Measurements from ENCODE around the gene IFNL3. TPM values are rescaled to one million over a fixed set of nuclear protein-coding genes. Genes with fewer than 3 reads are reported as not detected.
"Not testable (repeated sequence)": the region's sequence is repeated elsewhere in the genome, so short reads cannot be mapped to it uniquely, and the experiment has no call there.

IFNL3 gene
- total RNA-seq, 2 experiments from 2014 or later = 0.34 to 0.53 TPM

GRCh38 chr19:39237200-39238184 lies 7.3 kb downstream of the IFNL3 start:
- POLR2A ChIA-PET = no interaction called here
- Mint-ChIP-seq H3K9me3 (ENCODE audit: low read depth) (no peaks in the 10 kb centered on the region), H3K4me3 (peak overlapping the region; percentile 43), H3K27ac (peak overlapping the region; percentile 76), H3K36me3 (ENCODE audit: low read depth) (no peaks in the 10 kb centered on the region), H3K4me1 (peaks cover 19% of the 10 kb centered on the region), H3K27me3 (no peaks in the 10 kb centered on the region)
- peak; percentile 87 for ATAC-seq
- CTCF ChIA-PET = interaction anchor here (1.0 kb wide), 1 partner anchor 307 kb away, joined by 3 read pairs; the partner anchor contains the start of genes MRPS12 and SARS2
- peak; percentile 68 for DNase-seq
- intact Hi-C loops (cut with DNase I, micrococcal nuclease) = no loop called here

- Mint-ChIP-seq H3K36me3 (ENCODE audit: low read depth) (no peaks in the 10 kb centered on the region), H3K4me3 (no peak overlapping the region), H3K9me3 (ENCODE audit: low read depth) (no peaks in the 10 kb centered on the region), H3K4me1 (peaks cover 19% of the 10 kb centered on the region), H3K27me3 (no peaks in the 10 kb centered on the region), H3K27ac (no peak overlapping the region)
- ATAC-seq (peak; percentile 61), DNase-seq (peak; percentile 33)
- intact Hi-C loops (cut with DNase I, micrococcal nuclease) = no loop called here
- POLR2A ChIA-PET = no interaction called here
- CTCF ChIA-PET = no interaction called here
These were observed 8.3 kb downstream of the IFNL3 start for GRCh38 chr19:39236527-39236926.

GRCh38 chr19:39232708-39233107 lies 12.1 kb downstream of the IFNL3 start:
- CTCF ChIA-PET = interaction anchor here (0.7 kb wide), 1 partner anchor 113 kb away, joined by 3 read pairs; no protein-coding TSS in a partner anchor
- no peaks in the 10 kb centered on the region for H3K36me3 Mint-ChIP-seq (ENCODE audit: low read depth)
- no peaks in the 10 kb centered on the region for H3K27me3 Mint-ChIP-seq
- POLR2A ChIA-PET = no interaction called here
- H3K4me1 Mint-ChIP-seq = peaks cover 11% of the 10 kb centered on the region
- H3K4me3 Mint-ChIP-seq = no peak overlapping the region
- no peak overlapping the region for H3K27ac Mint-ChIP-seq
- no peaks in the 10 kb centered on the region for H3K9me3 Mint-ChIP-seq (ENCODE audit: low read depth)
- DNase-seq (no peak), ATAC-seq (no peak)
- intact Hi-C loops (cut with DNase I, micrococcal nuclease) = no loop called here

- Mint-ChIP-seq H3K9me3 (ENCODE audit: low read depth) (no peaks in the 10 kb centered on the region), H3K27ac (no peak overlapping the region), H3K4me3 (no peak overlapping the region), H3K36me3 (ENCODE audit: low read depth) (no peaks in the 10 kb centered on the region), H3K27me3 (no peaks in the 10 kb centered on the region), H3K4me1 (no peaks in the 10 kb centered on the region)
- intact Hi-C loops (cut with DNase I, micrococcal nuclease) = no loop called here
- DNase-seq (no peak), ATAC-seq (no peak)
- POLR2A ChIA-PET = no interaction called here
- CTCF ChIA-PET = interaction anchor here (0.8 kb wide), 1 partner anchor 562 kb away, joined by 4 read pairs; no protein-coding TSS in a partner anchor
These were observed 14.6 kb downstream of the IFNL3 start for GRCh38 chr19:39230096-39230764.

- ChIA-PET POLR2A (no interaction called here), CTCF (interaction anchor here (0.6 kb wide), 1 partner anchor 249 kb away, joined by 3 read pairs; the partner anchor contains the start of gene FBXO17)
- ATAC-seq (no peak), DNase-seq (no peak)
- H3K36me3 Mint-ChIP-seq (ENCODE audit: low read depth) = no peaks in the 10 kb centered on the region
- intact Hi-C loops (cut with DNase I, micrococcal nuclease) = no loop called here
- H3K9me3 Mint-ChIP-seq (ENCODE audit: low read depth) = no peaks in the 10 kb centered on the region
- peaks cover 21% of the 10 kb centered on the region for H3K27me3 Mint-ChIP-seq
- H3K27ac Mint-ChIP-seq = no peak overlapping the region
- H3K4me3 Mint-ChIP-seq = no peak overlapping the region
- no peaks in the 10 kb centered on the region for H3K4me1 Mint-ChIP-seq
These were observed 19.9 kb downstream of the IFNL3 start for GRCh38 chr19:39224910-39225309.

- Mint-ChIP-seq H3K4me1 (no peaks in the 10 kb centered on the region), H3K9me3 (ENCODE audit: low read depth) (no peaks in the 10 kb centered on the region), H3K36me3 (ENCODE audit: low read depth) (no peaks in the 10 kb centered on the region), H3K27ac (no peak overlapping the region), H3K4me3 (no peak overlapping the region), H3K27me3 (peaks cover 26% of the 10 kb centered on the region)
- ChIA-PET CTCF (interaction anchor here (0.6 to 1.6 kb wide), 3 partner anchors 11 to 1198 kb away, joined by 3 to 4 read pairs (median 3); no protein-coding TSS in a partner anchor), POLR2A (no interaction called here)
- ATAC-seq (no peak), DNase-seq (peak; percentile 51)
- intact Hi-C loops (cut with DNase I, micrococcal nuclease) = no loop called here
These were observed 21.0 kb downstream of the IFNL3 start for GRCh38 chr19:39223703-39224279.

GRCh38 chr19:39219108-39219507 lies 25.7 kb downstream of the IFNL3 start:
- H3K4me3 Mint-ChIP-seq; intact Hi-C loops (cut with DNase I, micrococcal nuclease); ATAC-seq; POLR2A ChIA-PET; H3K9me3 Mint-ChIP-seq (ENCODE audit: low read depth); H3K4me1 Mint-ChIP-seq; DNase-seq; H3K36me3 Mint-ChIP-seq (ENCODE audit: low read depth); H3K27ac Mint-ChIP-seq: not testable (repeated sequence)
- H3K27me3 Mint-ChIP-seq = peaks cover 28% of the 10 kb centered on the region
- CTCF ChIA-PET = interaction anchor here (0.9 kb wide), 1 partner anchor 24 kb away, joined by 3 read pairs; no protein-coding TSS in a partner anchor

- Mint-ChIP-seq H3K4me1 (no peaks in the 10 kb centered on the region), H3K4me3 (no peak overlapping the region), H3K27ac (no peak overlapping the region), H3K27me3 (peaks cover 26% of the 10 kb centered on the region), H3K9me3 (ENCODE audit: low read depth) (no peaks in the 10 kb centered on the region), H3K36me3 (ENCODE audit: low read depth) (no peaks in the 10 kb centered on the region)
- CTCF ChIA-PET = interaction anchor here (0.9 kb wide), 1 partner anchor 24 kb away, joined by 3 read pairs; no protein-coding TSS in a partner anchor
- no peak for DNase-seq
- no peak for ATAC-seq
- POLR2A ChIA-PET = no interaction called here
- intact Hi-C loops (cut with DNase I, micrococcal nuclease) = no loop called here
These were observed 26.4 kb downstream of the IFNL3 start for GRCh38 chr19:39218230-39219007.

GRCh38 chr19:39217094-39217493 lies 27.7 kb downstream of the IFNL3 start:
- Mint-ChIP-seq H3K9me3 (ENCODE audit: low read depth) (no peaks in the 10 kb centered on the region), H3K27ac (no peak overlapping the region), H3K4me3 (no peak overlapping the region), H3K27me3 (peaks cover 21% of the 10 kb centered on the region), H3K4me1 (no peaks in the 10 kb centered on the region), H3K36me3 (ENCODE audit: low read depth) (no peaks in the 10 kb centered on the region)
- ChIA-PET POLR2A (no interaction called here), CTCF (interaction anchor here (0.6 to 1.2 kb wide), 4 partner anchors 12 to 549 kb away, joined by 3 to 4 read pairs (median 3); partner anchors contain the start of gene SAMD4B)
- DNase-seq (no peak), ATAC-seq (no peak)
- intact Hi-C loops (cut with DNase I, micrococcal nuclease) = no loop called here

- H3K9me3 Mint-ChIP-seq (ENCODE audit: low read depth); ATAC-seq; H3K27ac Mint-ChIP-seq; DNase-seq; H3K36me3 Mint-ChIP-seq (ENCODE audit: low read depth); POLR2A ChIA-PET; H3K4me3 Mint-ChIP-seq; H3K4me1 Mint-ChIP-seq; intact Hi-C loops (cut with DNase I, micrococcal nuclease): not testable (repeated sequence)
- H3K27me3 Mint-ChIP-seq = peaks cover 15% of the 10 kb centered on the region
- CTCF ChIA-PET = interaction anchor here (0.6 to 4.3 kb wide), 4 partner anchors 16 to 210 kb away, joined by 3 to 15 read pairs (median 3); no protein-coding TSS in a partner anchor
These were observed 29.5 kb downstream of the IFNL3 start for GRCh38 chr19:39215323-39215722.
